PFSK-1 (cell line): ENCODE measurements around the gene KCNJ15.

Experiments
- FOXP2 ChIP-seq: optimal IDR thresholded peaks from 2 replicates; pipeline ENCODE3; 2011; ENCODE audit warnings: borderline replicate concordance, control low read depth, inconsistent platforms; ENCODE audit not compliant: insufficient read depth; ENCODE audit errors: extremely low read length, extremely low read depth
- POLR2AphosphoS5 ChIP-seq: IDR thresholded peaks from 2 replicates; pipeline ENCODE4 v1.6.1; 2012; ENCODE audit warnings: low read depth, mild to moderate bottlenecking, control low read depth, low read length, moderate library complexity
- SIN3A ChIP-seq: IDR thresholded peaks from 2 replicates; pipeline ENCODE4 v1.6.1; 2012; ENCODE audit warnings: mild to moderate bottlenecking, low read length, moderate library complexity, borderline replicate concordance; ENCODE audit not compliant: insufficient read depth
- TAF1 ChIP-seq: IDR thresholded peaks from 2 replicates; pipeline ENCODE4 v1.6.1; 2012; ENCODE audit warnings: low read length, control low read depth, borderline replicate concordance; ENCODE audit not compliant: insufficient read depth

- TF ChIP-seq FOXP2 (no peak), TAF1 (no peak), SIN3A (no peak), POLR2AphosphoS5 (no peak)
Measured at GRCh38 chr21:38352536-38353219, 95.9 kb downstream of the KCNJ15 start.
